Measurements from ENCODE around the gene DDX51. TPM values are rescaled to one million over a fixed set of nuclear protein-coding genes. Genes with fewer than 3 reads are reported as not detected.

The DDX51 gene
- total and polyA plus RNA-seq, 2 experiments from 2014 or later: 12.4 to 18.3 TPM

- no peak overlapping the region for H3K27ac ChIP-seq (ENCODE audit: low read depth)
- H3K4me1 ChIP-seq (ENCODE audit: insufficient read depth): peaks cover 4% of the 10 kb centered on the region; the same call in 1 of the 2 replicates
- H3K27me3 Mint-ChIP-seq (ENCODE audit: insufficient read depth, low read depth, poor library complexity): peaks cover 65% of the 10 kb centered on the region
- no peaks in the 10 kb centered on the region for H3K36me3 ChIP-seq (ENCODE audit: insufficient read depth)
- no peaks in the 10 kb centered on the region for H3K9me2 ChIP-seq (ENCODE audit: insufficient read depth)
- peaks cover 4% of the 10 kb centered on the region; the same call in 1 of the 3 replicates for H3K36me3 Mint-ChIP-seq (ENCODE audit: low read depth)
- no peaks in the 10 kb centered on the region for H4K20me1 ChIP-seq (replicated peaks; ENCODE audit: insufficient read depth)
- no peak overlapping the region for H3K27ac Mint-ChIP-seq
- DNase-seq (ENCODE audit: low spot score): no peak
- no peak overlapping the region for H2AFZ ChIP-seq
- no peak for TF ChIP-seq ZNF114 (CRISPR knock-in tag; IDR thresholded peaks at IDR 0.05)
- no peak for TF ChIP-seq ZNF331 (CRISPR knock-in tag; IDR thresholded peaks at IDR 0.05; ENCODE audit: low read depth)
- H3K4me3 Mint-ChIP-seq: no peak overlapping the region
- H3F3A ChIP-seq (replicated peaks; ENCODE audit: low read depth): 0 out of 2 replicates have a peak, but pooled peaks cover 2% of the 10 kb centered on the region
- H3K4me3 ChIP-seq: no peak overlapping the region
- no peak overlapping the region for H3K4me2 ChIP-seq
- ATAC-seq: no peak
- H3K4me1 Mint-ChIP-seq: peaks cover 10% of the 10 kb centered on the region
- peaks cover 58% of the 10 kb centered on the region for H3K27me3 ChIP-seq (ENCODE audit: insufficient read depth)
- no peaks in the 10 kb centered on the region for H3K79me2 ChIP-seq (replicated peaks; ENCODE audit: insufficient read depth)
- H3K9me3 Mint-ChIP-seq: peaks cover 12% of the 10 kb centered on the region; the same call in 2 of the 3 replicates
Measured at GRCh38 chr12:132186857-132187620, 42.9 kb upstream of the DDX51 start.

- H4K20me1 ChIP-seq (replicated peaks; ENCODE audit: insufficient read depth): no peaks in the 10 kb centered on the region
- TF ChIP-seq ZNF462 (CRISPR knock-in tag; IDR thresholded peaks at IDR 0.05): no peak
- no peak for TF ChIP-seq NANOG (IDR thresholded peaks at IDR 0.05; ENCODE audit: borderline replicate concordance)
- no peak for TF ChIP-seq REST (IDR thresholded peaks at IDR 0.05; ENCODE audit: unreplicated experiment)
- no peak for TF ChIP-seq JUNB (IDR thresholded peaks at IDR 0.05; ENCODE audit: unreplicated experiment)
- no peak for TF ChIP-seq CTCF (conservative IDR thresholded peaks at IDR 0.05; ENCODE audit: low read depth in 2 of 2)
- no peak for TF ChIP-seq STAT1 (IDR thresholded peaks at IDR 0.05; ENCODE audit: unreplicated experiment)
- H2AFZ ChIP-seq: no peak overlapping the region
- Mint-ChIP-seq H3K4me1 (peaks cover 10% of the 10 kb centered on the region), H3K36me3 (ENCODE audit: low read depth) (peaks cover 4% of the 10 kb centered on the region; the same call in 1 of the 3 replicates), H3K4me3 (peak overlapping the region; percentile 2; the same call in 1 of the 3 replicates), H3K27me3 (ENCODE audit: insufficient read depth, low read depth, poor library complexity) (peaks cover 63% of the 10 kb centered on the region), H3K9me3 (peaks cover 12% of the 10 kb centered on the region; the same call in 2 of the 3 replicates), H3K27ac (no peak overlapping the region)
- H3K9me2 ChIP-seq (ENCODE audit: insufficient read depth): no peaks in the 10 kb centered on the region
- DNase-seq (ENCODE audit: low spot score) (no peak), ATAC-seq (no peak)
- H3K27me3 ChIP-seq (ENCODE audit: insufficient read depth): peaks cover 51% of the 10 kb centered on the region
- H3K4me3 ChIP-seq: no peak overlapping the region
- H3K79me2 ChIP-seq (replicated peaks; ENCODE audit: insufficient read depth): no peaks in the 10 kb centered on the region
- 0 out of 2 replicates have a peak, but pooled peaks cover 2% of the 10 kb centered on the region for H3F3A ChIP-seq (replicated peaks; ENCODE audit: low read depth)
- H3K4me1 ChIP-seq (ENCODE audit: insufficient read depth): peaks cover 4% of the 10 kb centered on the region; the same call in 1 of the 2 replicates
- no peak overlapping the region for H3K27ac ChIP-seq (ENCODE audit: low read depth)
- no peaks in the 10 kb centered on the region for H3K36me3 ChIP-seq (ENCODE audit: insufficient read depth)
- H3K4me2 ChIP-seq: no peak overlapping the region
Measured at GRCh38 chr12:132186208-132186856, 42.2 kb upstream of the DDX51 start.

Data from GM23338 (cell line).